Parathyroid adenoma (tissue), 2 donors: ENCODE measurements around the gene HLCS.

Experiments used
- H2AFZ ChIP-seq: fragments of 300-600 bp; sonication (generic); one replicate; pipeline ENCODE4 v1.7.0; 2017; ENCODE audit warnings: antibody characterized with exemption, mild to moderate bottlenecking
- H3K27ac ChIP-seq: fragments of 300-600 bp; sonication (generic); one replicate; pipeline ENCODE4 v1.7.0; 2017
- H3K27me3 ChIP-seq: fragments of 300-600 bp; sonication (generic); one replicate; pipeline ENCODE4 v1.7.0; 2017; ENCODE audit warnings: low read length; ENCODE audit not compliant: control insufficient read depth, insufficient read depth
- H3K36me3 ChIP-seq: fragments of 300-600 bp; sonication (generic); one replicate; pipeline ENCODE4 v1.7.0; 2017; ENCODE audit warnings: low read length; ENCODE audit not compliant: control insufficient read depth, insufficient read depth
- H3K4me1 ChIP-seq: fragments of 300-600 bp; sonication (generic); one replicate; pipeline ENCODE4 v1.7.0; 2017; ENCODE audit warnings: control low read depth
- H3K4me2 ChIP-seq: fragments of 300-600 bp; sonication (generic); one replicate; pipeline ENCODE4 v1.7.0; 2017; ENCODE audit warnings: low read length
- H3K4me3 ChIP-seq: fragments of 300-600 bp; sonication (generic); one replicate; pipeline ENCODE4 v1.7.0; 2017; ENCODE audit warnings: low read depth, low read length
- H3K79me2 ChIP-seq: fragments of 300-600 bp; sonication (generic); one replicate; pipeline ENCODE4 v1.7.0; 2017; ENCODE audit warnings: control low read depth
- H3K9ac ChIP-seq: fragments of 300-600 bp; sonication (generic); one replicate; pipeline ENCODE4 v1.7.0; 2017; ENCODE audit warnings: mild to moderate bottlenecking
- H3K9me3 ChIP-seq: fragments of 300-600 bp; sonication (generic); one replicate; pipeline ENCODE4 v1.7.0; 2017; ENCODE audit warnings: low read length; ENCODE audit not compliant: control insufficient read depth
- CTCF ChIP-seq: fragments of 300-600 bp; sonication (generic); IDR thresholded peaks from one replicate; pipeline ENCODE4 v1.7.0; 2017; ENCODE audit warnings: antibody characterized with exemption, mild to moderate bottlenecking
- donor health status: primary hyperparathyroidism.

The HLCS gene

GRCh38 chr21:36724660-36725059, 241.8 kb downstream of the HLCS start:
- no peak overlapping the region for H3K4me2 ChIP-seq

GRCh38 chr21:36723371-36723881, 243.0 kb downstream of the HLCS start:
- Histone ChIP-seq H3K36me3 (no peaks in the 10 kb centered on the region), H3K4me3 (no peak overlapping the region), H3K79me2 (no peaks in the 10 kb centered on the region), H2AFZ (no peak overlapping the region), H3K4me2 (no peak overlapping the region), H3K27ac (no peak overlapping the region), H3K9me3 (no peaks in the 10 kb centered on the region), H3K9ac (no peak overlapping the region), H3K27me3 (no peaks in the 10 kb centered on the region), H3K4me1 (no peaks in the 10 kb centered on the region)
- no peak for TF ChIP-seq CTCF

More at GRCh38 chr21:36724660-36725059, 241.8 kb downstream of the HLCS start:
- Histone ChIP-seq H3K79me2 (no peaks in the 10 kb centered on the region), H3K27me3 (no peaks in the 10 kb centered on the region), H3K9me3 (no peaks in the 10 kb centered on the region), H3K36me3 (no peaks in the 10 kb centered on the region), H3K4me3 (no peak overlapping the region), H3K9ac (no peak overlapping the region), H2AFZ (no peak overlapping the region), H3K27ac (no peak overlapping the region), H3K4me1 (no peaks in the 10 kb centered on the region)
- no peak for TF ChIP-seq CTCF

- no peak overlapping the region for H3K4me3 ChIP-seq
- no peak overlapping the region for H2AFZ ChIP-seq
- H3K36me3 ChIP-seq, result no peaks in the 10 kb centered on the region
- H3K79me2 ChIP-seq, result no peaks in the 10 kb centered on the region
- TF ChIP-seq CTCF, result no peak
- no peak overlapping the region for H3K9ac ChIP-seq
- H3K4me1 ChIP-seq, result no peaks in the 10 kb centered on the region
- no peaks in the 10 kb centered on the region for H3K9me3 ChIP-seq
- H3K27me3 ChIP-seq, result no peaks in the 10 kb centered on the region
- no peak overlapping the region for H3K4me2 ChIP-seq
- no peak overlapping the region for H3K27ac ChIP-seq
These were observed 243.8 kb downstream of the HLCS start for GRCh38 chr21:36722370-36723368.

- Histone ChIP-seq H3K9ac (no peak overlapping the region), H3K4me3 (no peak overlapping the region), H3K4me1 (no peaks in the 10 kb centered on the region), H2AFZ (no peak overlapping the region), H3K4me2 (no peak overlapping the region), H3K27ac (no peak overlapping the region), H3K27me3 (no peaks in the 10 kb centered on the region), H3K79me2 (no peaks in the 10 kb centered on the region), H3K9me3 (no peaks in the 10 kb centered on the region), H3K36me3 (no peaks in the 10 kb centered on the region)
- TF ChIP-seq CTCF, result no peak
These were observed 244.7 kb downstream of the HLCS start for GRCh38 chr21:36721817-36722216.
